Measurements from ENCODE around the gene DZIP3. TPM values are rescaled to one million over a fixed set of nuclear protein-coding genes. Genes with fewer than 3 reads are reported as not detected.
A peak's percentile ranks its signal among the peaks of the same experiment; 100 is the strongest.

The DZIP3 gene, protein sequence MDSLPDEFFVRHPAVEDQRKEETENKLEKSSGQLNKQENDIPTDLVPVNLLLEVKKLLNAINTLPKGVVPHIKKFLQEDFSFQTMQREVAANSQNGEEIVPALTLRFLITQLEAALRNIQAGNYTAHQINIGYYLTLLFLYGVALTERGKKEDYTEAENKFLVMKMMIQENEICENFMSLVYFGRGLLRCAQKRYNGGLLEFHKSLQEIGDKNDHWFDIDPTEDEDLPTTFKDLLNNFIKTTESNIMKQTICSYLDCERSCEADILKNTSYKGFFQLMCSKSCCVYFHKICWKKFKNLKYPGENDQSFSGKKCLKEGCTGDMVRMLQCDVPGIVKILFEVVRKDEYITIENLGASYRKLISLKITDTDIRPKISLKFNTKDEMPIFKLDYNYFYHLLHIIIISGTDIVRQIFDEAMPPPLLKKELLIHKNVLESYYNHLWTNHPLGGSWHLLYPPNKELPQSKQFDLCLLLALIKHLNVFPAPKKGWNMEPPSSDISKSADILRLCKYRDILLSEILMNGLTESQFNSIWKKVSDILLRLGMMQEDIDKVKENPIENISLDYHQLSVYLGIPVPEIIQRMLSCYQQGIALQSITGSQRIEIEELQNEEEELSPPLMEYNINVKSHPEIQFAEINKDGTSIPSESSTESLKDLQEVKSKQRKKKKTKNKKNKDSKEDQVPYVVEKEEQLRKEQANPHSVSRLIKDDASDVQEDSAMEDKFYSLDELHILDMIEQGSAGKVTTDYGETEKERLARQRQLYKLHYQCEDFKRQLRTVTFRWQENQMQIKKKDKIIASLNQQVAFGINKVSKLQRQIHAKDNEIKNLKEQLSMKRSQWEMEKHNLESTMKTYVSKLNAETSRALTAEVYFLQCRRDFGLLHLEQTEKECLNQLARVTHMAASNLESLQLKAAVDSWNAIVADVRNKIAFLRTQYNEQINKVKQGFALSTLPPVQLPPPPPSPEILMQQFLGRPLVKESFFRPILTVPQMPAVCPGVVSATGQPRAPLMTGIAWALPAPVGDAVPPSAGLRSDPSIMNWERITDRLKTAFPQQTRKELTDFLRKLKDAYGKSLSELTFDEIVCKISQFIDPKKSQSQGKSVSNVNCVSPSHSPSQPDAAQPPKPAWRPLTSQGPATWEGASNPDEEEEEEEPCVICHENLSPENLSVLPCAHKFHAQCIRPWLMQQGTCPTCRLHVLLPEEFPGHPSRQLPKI
- total RNA-seq: 5.8 TPM in 2 replicates

- peak; percentile 58 for DNase-seq (ENCODE audit: extremely low read depth, low read depth, low spot score)
Observed at GRCh38 chr3:108589081-108589997, at the start of gene DZIP3, which contains the start of gene CIP2A. Gene DZIP3, plus strand, starts transcription at chr3:108589722. Its CDS starts 15,685 bp downstream, at chr3:108605407. Gene CIP2A, minus strand, starts transcription at chr3:108589438. Its CDS starts 63 bp downstream, at chr3:108589375.

GRCh38 chr3:108546247-108546646, 43.3 kb upstream of the DZIP3 start:
- DNase-seq (ENCODE audit: extremely low read depth, low read depth, low spot score): no peak

DNA sequence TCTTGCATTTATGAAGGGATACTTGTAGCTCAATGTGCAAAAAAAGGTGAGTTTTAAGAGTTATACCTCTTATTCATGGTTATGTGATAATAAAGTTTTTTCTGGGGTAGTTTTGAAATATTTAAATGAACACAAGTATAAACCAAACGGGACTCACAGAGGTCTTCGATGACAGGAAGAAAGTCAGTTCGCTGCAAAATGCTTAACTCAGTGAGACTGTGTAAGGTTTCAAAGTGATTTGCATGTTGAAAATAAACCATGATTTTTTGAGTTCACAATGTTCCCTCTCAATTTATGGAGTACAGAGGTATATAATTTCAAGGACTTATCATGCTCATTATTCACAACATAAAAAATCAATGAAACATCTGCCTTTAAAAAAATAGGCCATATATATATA, 42.8 kb upstream of the DZIP3 start:
- no peak for DNase-seq (ENCODE audit: extremely low read depth, low read depth, low spot score)

- DNase-seq (ENCODE audit: extremely low read depth, low read depth, low spot score): no peak
Observed at GRCh38 chr3:108548304-108548703, 41.2 kb upstream of the DZIP3 start.

GRCh38 chr3:108548886-108549285, 40.6 kb upstream of the DZIP3 start:
- no peak for DNase-seq (ENCODE audit: extremely low read depth, low read depth, low spot score)

DNA sequence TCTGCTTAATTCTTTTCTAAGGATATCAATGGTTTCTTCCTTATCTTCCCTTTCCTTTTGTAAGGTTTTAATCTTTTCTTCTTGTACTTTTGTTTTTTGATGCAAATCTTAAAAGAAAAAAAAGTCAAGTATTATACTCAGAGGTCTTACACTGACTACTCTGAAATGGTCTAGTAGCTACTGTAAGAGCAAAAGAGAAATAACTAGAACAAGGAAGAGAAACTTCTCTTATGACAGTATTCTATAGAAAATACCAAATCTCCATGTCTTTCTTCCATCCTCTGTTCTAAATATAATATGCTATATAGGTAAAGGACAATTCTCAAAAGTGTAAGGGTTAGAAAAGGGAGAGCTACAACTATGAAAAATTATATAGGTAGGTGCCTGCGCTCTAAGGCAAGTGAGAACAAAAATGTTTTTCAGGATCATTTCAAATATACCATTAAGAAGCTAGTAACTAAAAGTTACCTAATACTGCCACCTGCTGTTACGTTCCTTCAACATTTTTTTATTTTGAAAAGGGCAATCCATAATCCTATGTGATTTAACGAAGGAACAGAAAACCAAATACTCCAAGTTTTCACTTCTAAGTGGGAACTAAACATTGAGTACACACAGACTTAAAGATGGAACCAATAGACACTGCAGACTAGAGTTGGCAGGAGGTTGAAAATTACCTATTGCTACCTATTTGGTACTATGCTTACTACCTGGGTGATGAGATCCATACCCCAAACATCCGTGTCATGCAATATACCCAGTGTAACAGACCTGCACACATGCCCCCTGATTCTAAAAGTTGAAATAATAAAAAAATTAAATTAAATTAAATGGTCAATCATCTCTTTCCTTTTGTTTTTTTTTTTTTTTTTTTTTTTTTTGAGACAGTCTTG, 37.0 kb upstream of the DZIP3 start:
- DNase-seq (ENCODE audit: extremely low read depth, low read depth, low spot score): no peak

DNA sequence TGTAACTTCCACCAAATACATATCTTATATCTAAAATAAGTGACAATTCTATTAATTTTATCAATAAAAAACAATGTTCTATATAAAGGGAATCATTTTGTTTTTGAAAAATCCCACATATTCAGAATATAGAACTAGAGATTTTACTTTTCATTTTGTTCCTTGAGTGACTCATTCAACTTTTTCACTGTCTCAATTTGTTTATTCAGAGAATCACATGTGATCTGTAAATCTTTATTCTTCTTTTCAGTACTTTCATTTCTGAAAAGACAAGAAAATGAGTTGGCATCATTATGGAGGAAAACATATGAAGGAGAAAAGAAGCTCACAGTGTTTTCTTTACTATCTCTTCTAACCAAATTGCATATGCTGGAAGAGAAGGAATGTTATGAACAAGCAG, 35.3 kb upstream of the DZIP3 start:
- DNase-seq (ENCODE audit: extremely low read depth, low read depth, low spot score): no peak

- no peak for DNase-seq (ENCODE audit: extremely low read depth, low read depth, low spot score)
Observed at GRCh38 chr3:108554913-108555571, 34.5 kb upstream of the DZIP3 start.

- DNase-seq (ENCODE audit: extremely low read depth, low read depth, low spot score): no peak
Observed at GRCh38 chr3:108555966-108556581, 33.4 kb upstream of the DZIP3 start.

DNA sequence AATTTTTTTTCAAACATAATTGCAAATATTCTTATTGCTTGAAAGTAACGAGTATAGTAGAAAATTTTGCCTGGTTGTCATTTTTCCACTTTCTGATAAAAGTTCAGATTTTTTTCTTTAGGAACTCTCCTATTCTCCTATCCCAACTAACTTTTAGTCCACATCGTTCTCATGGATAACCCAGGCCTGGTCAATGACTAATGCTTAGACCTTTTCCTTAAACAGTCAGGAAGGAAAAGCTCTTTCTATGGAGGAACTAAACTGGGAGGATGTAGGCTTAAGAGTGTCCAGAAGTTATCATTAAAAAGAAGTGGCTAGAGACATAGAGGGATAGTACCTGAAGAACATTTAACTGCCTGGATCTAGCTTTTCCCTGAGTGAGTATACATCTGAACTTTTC, 27.0 kb upstream of the DZIP3 start:
- DNase-seq (ENCODE audit: extremely low read depth, low read depth, low spot score): no peak

DNA sequence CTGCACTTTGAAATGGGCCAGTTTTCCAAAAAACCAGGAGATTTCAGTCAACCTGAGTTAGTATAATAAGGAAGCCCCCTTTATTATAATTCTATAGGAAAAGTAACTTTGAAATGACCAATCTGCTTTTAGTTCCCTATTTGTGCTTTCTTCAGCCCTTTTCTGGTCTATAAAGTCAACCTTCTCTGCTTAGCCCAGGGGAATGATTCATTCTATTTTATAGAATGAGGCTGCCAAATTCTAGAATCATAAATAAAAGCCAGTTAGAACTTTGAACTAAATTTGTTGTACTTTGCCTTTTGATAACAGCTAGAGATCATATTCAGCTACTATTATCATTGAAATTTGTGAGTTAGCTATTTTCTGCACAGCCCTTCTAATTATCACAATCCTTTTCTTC, 25.0 kb upstream of the DZIP3 start:
- no peak for DNase-seq (ENCODE audit: extremely low read depth, low read depth, low spot score)

DNA sequence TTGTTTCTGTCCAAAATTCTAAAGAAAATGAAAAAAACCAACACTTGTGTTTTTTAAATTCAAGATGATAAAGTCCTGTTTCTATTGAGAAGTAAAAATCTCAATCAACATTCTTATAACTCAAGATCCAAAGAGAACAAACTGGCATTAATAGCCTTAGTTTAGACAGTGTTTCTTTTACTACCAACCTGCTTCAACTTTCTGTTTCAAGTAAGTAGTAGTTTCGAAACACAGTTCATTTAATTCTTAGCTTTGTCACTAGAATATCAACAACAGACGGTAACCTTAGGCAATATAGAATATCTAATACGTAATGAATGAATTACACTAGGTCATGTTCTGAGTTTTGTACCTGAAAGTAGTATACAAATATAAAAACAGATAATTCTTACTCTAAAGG, 24.0 kb upstream of the DZIP3 start:
- DNase-seq (ENCODE audit: extremely low read depth, low read depth, low spot score): no peak

DNA sequence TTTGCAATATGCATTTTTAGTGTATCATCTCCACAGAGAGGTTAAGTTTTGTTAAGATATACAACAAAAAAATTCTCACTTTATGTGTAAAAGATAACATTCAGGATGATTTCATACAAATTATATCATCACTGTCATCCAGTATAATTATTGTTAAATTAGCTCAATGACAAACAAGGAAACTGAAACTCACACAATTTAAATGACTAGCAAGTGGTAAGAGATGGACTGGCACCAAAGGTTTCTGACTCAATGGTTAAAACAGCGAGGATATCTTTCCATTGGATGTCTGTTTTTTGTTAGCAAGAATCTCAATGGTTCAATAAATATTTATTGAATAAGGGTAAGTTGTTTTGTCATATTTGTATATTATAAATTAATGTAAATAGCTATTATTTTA, 22.9 kb upstream of the DZIP3 start:
- DNase-seq (ENCODE audit: extremely low read depth, low read depth, low spot score): no peak

- DNase-seq (ENCODE audit: extremely low read depth, low read depth, low spot score): no peak
Observed at GRCh38 chr3:108569336-108569735, 20.2 kb upstream of the DZIP3 start.

- DNase-seq (ENCODE audit: extremely low read depth, low read depth, low spot score): no peak
Observed at GRCh38 chr3:108578064-108578463, 11.5 kb upstream of the DZIP3 start.

- no peak for DNase-seq (ENCODE audit: extremely low read depth, low read depth, low spot score)
Observed at GRCh38 chr3:108588601-108589000, 921 bp upstream of the DZIP3 start.

DNA sequence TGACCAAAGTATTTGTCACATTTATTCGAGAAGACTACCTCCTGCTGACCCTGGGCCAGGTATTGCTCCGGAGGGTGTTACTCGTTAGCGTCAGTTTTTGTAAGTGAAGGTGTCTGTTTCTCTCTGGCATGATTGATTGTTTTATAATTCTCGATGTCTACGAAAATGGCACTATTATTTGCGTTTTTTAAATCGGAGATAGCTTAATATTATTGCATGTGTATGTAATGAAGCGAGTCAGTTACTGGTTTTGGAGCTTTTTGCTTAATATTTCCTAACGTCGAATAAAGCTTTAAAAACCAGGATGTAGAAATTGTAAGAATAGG, 439 bp downstream of the DZIP3 start:
- DNase-seq (ENCODE audit: extremely low read depth, low read depth, low spot score): no peak

GRCh38 chr3:108590460-108590859, 938 bp downstream of the DZIP3 start:
- no peak for DNase-seq (ENCODE audit: extremely low read depth, low read depth, low spot score)

Measured in glomerular endothelial cell (primary cell).